ENCODE measurements around the gene GABRG3.
"Not testable (repeated sequence)": the region's sequence is repeated elsewhere in the genome, so short reads cannot be mapped to it uniquely, and the experiment has no call there.

Gene GABRG3

GRCh38 chr15:27352136-27352535, 381.2 kb downstream of the GABRG3 start:
- no peak for DNase-seq

- DNase-seq = no peak
Measured at GRCh38 chr15:27353856-27354255, 382.9 kb downstream of the GABRG3 start.

- no peak for DNase-seq
Measured at GRCh38 chr15:27358751-27359434, 387.9 kb downstream of the GABRG3 start.

DNA sequence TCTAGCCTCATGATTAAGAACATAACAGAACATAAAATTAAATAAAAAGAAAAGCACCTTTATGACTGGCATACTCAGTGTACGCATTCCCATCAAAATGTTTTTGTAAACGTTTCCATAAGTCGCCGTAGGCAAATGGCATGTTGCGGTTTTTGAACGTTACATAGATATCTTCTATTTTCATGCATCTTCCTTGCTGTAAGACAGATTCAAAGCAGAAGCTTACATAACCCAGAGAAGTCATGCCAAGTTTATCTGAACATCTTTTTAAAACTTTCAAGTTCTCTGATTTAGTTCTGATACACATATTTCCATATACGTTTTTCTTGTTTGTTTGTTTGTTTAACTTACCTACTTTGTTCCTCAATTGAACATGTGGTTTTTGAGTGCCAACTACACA, 388.6 kb downstream of the GABRG3 start:
- DNase-seq = no peak

GRCh38 chr15:27360316-27360715, 389.3 kb downstream of the GABRG3 start:
- no peak for DNase-seq

- DNase-seq = no peak
Measured at GRCh38 chr15:27361438-27361837, 390.5 kb downstream of the GABRG3 start.

- DNase-seq = no peak
Measured at GRCh38 chr15:27365456-27365855, 394.5 kb downstream of the GABRG3 start.

- not testable (repeated sequence) for DNase-seq
Measured at GRCh38 chr15:27377391-27377790, 406.4 kb downstream of the GABRG3 start.

DNA sequence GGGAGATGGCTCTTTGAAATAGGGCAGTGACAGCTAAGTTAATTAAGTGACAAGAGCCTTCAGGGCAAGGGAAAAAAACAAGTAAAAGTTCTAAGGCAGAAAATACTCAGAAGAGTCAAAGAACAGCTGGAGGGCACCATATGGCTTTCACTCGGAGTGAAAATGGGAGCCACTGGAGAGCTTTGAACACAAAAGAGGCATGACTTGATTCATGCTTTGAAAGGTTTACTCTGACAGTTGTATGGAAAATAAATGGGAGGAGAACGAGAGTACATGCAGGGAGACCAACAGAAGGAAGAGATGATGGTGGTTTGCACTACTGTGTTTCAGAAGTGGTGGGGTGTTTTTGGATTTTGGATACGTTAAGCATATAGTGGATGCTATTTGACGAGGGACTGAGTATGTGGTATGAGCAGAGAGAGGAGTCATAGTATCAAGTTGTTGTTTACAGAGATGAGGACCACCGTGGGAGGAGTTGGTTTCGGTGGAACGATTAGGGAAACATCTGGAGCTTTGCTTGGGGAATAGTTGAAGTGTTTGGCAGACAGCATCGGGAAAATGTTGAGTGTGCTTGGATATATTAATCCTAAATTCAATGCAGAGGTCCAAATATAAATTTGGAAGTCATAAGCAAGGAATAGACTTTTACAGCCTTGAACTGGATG, 411.5 kb downstream of the GABRG3 start:
- no peak for DNase-seq

DNA sequence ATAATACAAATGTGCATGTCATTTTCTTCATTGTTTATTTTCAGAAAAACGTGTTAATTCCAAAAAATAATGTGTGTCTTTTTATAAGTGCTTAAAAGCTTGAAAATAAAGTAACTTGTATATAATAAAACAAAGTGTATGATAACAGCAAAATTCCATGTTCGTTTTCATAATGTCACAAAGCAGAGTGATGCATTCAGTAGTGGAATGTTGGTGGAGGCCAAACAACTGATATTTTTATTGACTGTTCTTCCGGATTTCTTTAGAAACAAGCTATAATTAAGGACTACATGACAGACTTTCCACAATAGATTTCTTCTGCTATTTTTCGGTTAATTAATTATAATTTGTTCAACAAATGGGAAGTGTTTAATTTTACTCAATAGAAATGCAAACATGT, 412.7 kb downstream of the GABRG3 start:
- no peak for DNase-seq

- no peak for DNase-seq
Measured at GRCh38 chr15:27392163-27392562, 421.2 kb downstream of the GABRG3 start.

GRCh38 chr15:27396521-27396920, 425.5 kb downstream of the GABRG3 start:
- no peak for DNase-seq

- DNase-seq = no peak
Measured at GRCh38 chr15:27396996-27397395, 426.0 kb downstream of the GABRG3 start.

GRCh38 chr15:27398631-27399161, 427.7 kb downstream of the GABRG3 start:
- no peak for DNase-seq

GRCh38 chr15:27399241-27399640, 428.3 kb downstream of the GABRG3 start:
- no peak for DNase-seq

GRCh38 chr15:27401471-27401870, 430.5 kb downstream of the GABRG3 start:
- DNase-seq = no peak

- no peak for DNase-seq
Measured at GRCh38 chr15:27408428-27408827, 437.4 kb downstream of the GABRG3 start.

GRCh38 chr15:27410996-27411605, 440.1 kb downstream of the GABRG3 start:
- DNase-seq = no peak

- no peak for DNase-seq
Measured at GRCh38 chr15:27412415-27412814, 441.4 kb downstream of the GABRG3 start.

- DNase-seq = no peak
Measured at GRCh38 chr15:27414168-27414870, 443.3 kb downstream of the GABRG3 start.

DNA sequence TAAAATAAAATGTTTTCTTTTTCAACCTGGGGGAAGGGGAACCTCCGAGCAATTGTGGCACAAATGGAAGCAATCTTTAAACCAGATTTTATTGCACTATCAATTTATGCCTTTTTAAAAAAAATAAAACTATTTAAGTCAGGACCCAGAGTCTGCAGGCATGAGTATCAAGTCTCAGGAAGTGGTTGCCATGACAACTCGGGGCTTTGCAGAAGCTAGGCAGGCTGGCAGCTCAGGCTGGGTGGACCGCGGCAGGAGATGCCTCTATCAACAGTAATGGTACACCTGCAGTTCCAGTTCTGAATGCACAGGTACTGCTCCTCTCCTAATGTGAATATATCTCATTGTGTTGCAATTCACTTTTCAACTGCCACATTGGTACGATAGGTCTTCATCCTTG, 447.7 kb downstream of the GABRG3 start:
- no peak for DNase-seq

- DNase-seq = no peak
Measured at GRCh38 chr15:27422997-27423396, 452.0 kb downstream of the GABRG3 start.

GRCh38 chr15:27426805-27427204, 455.8 kb downstream of the GABRG3 start:
- DNase-seq = no peak
